Posterior cingulate gyrus (tissue), 11 donors: ENCODE measurements around the gene POLR1A.

ENCODE experiments used
- DNase-seq, 10 donors: peaks; one replicate each; pipeline versions ENCODE4 v3.0.0 to v3.0.0-alpha.2; 2020 to 2021; ENCODE audit warnings: mixed read lengths in 3 of 10
- intact Hi-C: fragments of 100-400 bp; cut with DNase I; formaldehyde crosslinking; loops from one replicate; pipeline ENCODE4 v1.15.1; 2023

POLR1A gene

DNA sequence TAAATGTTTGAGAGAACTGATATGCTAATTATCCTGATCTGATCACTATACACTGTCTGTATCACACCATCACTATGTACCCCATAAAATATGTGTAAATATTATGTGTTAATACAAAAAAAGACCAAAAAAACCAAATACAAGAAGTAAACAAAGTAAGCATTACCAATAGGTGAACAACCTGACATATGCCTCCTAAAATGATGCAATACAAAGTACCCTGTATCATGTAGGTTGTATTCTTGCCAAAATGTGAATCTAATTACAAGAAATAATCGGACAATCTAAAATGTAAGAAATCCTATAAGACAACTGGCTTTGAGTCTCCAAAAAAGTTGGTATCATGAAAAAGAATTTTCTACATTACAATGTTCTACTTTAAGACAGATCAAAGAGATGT lies 7.8 kb downstream of the POLR1A start:
- no peak for DNase-seq
- intact Hi-C loops = no loop called here

GRCh38 chr2:86097114-86097896 lies 8.4 kb downstream of the POLR1A start:
- no peak for DNase-seq
- intact Hi-C loops = no loop called here

DNA sequence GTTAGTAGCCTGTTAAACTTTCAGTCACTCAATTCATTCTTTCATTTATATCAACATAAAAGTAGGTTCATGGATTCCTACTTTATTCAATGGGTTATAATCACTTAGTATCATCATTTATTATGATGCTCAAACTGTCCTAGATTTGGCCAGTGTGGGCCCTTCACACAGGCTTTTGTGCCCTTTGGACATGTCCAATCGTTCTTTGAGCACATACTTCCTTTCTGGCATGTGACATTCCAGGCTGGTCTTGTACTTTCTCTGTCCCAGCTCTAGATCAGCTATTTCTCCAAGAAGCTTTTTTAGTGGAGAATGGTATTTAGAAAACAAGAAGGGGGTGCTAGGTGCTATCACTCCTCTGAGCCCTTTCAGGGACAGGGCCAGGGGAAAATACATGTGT lies 11.5 kb downstream of the POLR1A start:
- intact Hi-C loops = no loop called here
- no peak for DNase-seq

DNA sequence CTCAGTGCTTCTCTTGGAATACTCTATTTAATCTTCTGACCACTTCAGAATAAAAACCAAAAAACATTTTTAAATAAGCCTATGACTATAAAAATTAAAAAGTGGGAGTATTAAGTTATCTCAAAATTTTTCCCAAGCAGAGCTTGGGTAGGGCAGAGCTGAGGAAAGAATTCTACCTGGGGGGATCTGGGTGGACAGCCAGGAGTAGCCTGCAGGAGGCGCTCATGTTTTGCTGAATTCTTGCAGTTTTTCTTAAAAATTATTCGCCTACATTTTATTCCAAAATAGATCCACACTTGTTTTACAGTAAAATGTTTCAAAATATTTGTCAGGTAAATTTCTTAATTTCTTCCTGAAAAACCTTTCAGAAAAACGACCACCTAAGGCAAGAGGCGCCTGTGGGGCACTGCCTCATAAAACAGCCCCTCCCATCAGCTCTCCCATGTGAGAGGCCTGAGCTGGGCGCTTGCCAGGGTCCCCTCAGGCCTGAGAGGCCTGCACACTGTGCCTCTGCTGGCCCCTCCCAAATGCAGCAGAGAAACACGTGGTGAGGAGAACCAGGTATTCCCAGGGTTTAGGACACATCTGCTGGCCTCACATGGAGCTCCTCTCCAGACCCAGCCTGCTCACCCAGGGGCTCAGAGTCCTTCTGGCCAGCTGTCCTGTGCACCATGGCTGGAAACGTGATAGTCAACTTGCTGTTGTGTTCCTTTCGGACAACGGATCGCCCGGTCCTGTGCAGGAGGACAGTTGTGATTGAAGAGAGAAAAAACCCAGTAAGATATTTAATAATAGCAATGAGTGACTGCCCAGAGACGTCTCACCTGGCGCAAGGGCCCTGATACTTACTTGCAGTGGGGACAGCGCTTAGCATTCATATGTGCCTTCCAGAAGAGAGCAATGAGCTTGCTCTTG lies 17.5 kb downstream of the POLR1A start:
- intact Hi-C loops = no loop called here
- no peak for DNase-seq

- intact Hi-C loops = no loop called here
- no peak for DNase-seq
Observed at GRCh38 chr2:86082756-86083155, 22.9 kb downstream of the POLR1A start.

- intact Hi-C loops = no loop called here
- DNase-seq = no peak
Observed at GRCh38 chr2:86081724-86082123, 24.0 kb downstream of the POLR1A start.

DNA sequence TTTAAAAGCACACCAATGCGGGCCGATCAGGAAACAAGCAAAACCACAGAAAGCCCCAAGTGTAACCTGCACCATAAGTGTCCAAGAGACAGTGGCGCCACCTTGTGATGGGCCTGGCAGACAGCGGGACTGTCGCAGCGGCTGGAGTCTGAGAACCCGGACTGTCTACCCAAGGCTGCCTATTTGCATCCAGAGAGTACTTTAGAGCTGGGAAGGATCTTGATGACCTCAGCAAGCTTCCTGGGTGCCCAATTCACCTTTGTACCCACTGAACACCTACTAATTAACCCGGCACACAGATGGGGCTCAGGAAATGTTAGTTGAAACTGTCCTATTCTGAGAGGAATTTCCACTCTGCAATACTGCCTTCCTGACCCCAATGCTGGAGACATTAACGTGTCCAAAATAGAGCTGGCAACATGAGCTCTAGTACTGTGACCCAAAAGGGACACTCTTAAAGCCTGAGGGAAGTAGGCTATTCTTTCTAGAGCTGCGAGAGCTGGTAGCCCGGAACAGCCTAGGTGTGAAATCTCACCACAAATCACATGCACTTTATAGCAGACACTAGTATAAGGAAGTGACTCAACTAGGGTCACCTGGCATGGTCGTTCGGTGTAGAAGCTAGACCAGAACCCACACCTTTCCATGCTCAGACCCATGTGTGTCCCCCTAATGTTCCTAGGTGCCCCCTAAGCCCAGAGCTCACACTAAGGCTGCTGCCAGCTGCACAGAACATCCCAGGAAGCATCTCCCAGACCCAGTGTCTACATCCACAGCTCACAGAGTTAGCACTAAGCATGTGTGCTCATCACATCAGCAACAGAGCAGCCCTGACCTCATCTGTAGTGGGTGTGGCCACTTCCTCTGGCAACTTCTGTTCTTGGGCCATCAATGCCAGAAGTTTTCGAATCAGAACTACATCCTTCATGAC lies 25.4 kb downstream of the POLR1A start:
- DNase-seq = peak; percentile 54 to 97 (median 84)
- intact Hi-C loops = loop anchor here (5.0 kb wide), 1 partner anchor 43 kb away; no protein-coding TSS in a partner anchor

GRCh38 chr2:86078774-86079545 lies 26.7 kb downstream of the POLR1A start:
- intact Hi-C loops = loop anchor here (1.0 to 5.0 kb wide), 3 partner anchors 42 to 252 kb away; no protein-coding TSS in a partner anchor
- DNase-seq = peak in 7 of 10 donors; percentile 35 to 91 (median 65)

GRCh38 chr2:86075886-86076285 lies 29.8 kb downstream of the POLR1A start:
- intact Hi-C loops = loop anchor here (5.0 kb wide), 1 partner anchor 39 kb away; no protein-coding TSS in a partner anchor
- DNase-seq = no peak

DNA sequence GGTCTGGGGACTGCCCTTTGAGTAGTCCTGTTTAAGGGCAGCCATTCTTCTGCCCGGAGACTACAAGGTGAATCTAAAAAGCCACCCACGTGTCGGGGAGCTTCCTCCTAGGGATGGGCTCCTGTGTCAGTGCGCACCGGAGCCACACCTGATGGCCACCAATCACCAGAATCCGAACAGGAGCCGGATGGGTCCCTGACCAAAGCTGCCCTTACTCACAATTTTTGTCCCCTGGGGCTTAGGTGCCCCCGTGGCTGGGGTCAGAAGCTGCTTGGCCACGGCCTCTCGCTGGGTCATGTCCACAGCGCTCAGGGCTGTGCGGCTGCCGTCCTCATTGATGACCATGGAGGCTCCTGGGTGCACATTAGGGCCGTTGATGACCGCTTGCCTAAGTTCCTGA lies 30.9 kb downstream of the POLR1A start:
- intact Hi-C loops = loop anchor here (5.0 kb wide), 1 partner anchor 38 kb away; no protein-coding TSS in a partner anchor
- peak in 1 of 10 donors; percentile 52 for DNase-seq

GRCh38 chr2:86074256-86074655 lies 31.4 kb downstream of the POLR1A start:
- intact Hi-C loops = no loop called here

DNA sequence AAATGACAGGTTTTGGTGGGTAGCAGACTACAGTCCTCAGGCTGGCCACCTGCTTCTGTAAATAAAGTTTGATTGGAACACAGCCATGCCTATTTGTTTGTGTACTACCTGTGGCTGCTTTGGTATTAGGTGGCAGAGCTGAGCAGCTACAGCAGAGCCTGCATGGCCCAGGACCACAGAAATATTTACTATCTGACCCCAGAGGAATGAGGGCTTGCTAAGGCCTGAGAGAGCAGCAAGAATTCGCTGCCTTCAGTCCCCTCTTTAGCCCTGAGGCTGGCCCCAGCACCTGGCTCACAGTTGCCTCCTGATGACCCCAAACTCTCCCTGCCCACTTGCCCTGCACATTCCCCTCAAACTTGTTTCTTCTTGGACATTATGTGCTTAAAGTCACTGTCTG lies 32.5 kb downstream of the POLR1A start:
- intact Hi-C loops = no loop called here

More at GRCh38 chr2:86074256-86074655, 31.4 kb downstream of the POLR1A start:
- no peak for DNase-seq

DNA sequence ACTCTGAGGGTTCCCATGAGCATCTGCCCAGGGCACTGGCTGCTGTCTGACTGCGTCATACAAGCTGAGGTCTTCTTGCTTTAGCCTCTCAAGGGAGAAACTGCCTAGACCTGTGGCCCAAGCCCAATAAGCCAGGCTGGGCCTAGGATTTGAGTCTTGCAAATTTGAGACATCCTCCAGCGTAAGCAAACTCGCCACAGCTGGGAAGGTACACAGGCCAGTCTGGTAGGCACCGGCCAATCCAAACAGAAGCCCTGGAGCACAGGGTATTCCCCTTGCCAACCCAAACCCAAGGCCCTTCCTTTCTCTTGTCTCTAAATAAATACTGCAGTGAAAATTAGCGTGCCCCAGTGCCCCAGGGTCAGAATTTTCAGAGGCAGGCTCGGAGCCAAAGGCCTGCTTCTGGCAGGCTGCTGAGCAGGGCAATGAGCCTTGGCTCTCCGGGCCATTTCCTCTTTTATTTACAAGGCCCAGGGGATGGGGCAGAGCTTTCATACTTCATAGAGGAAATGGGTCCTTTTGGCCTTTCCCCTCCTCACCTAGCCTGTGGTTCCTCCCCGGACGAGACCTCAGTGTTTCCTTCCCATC lies 33.3 kb downstream of the POLR1A start:
- intact Hi-C loops = no loop called here
- peak in 9 of 10 donors; percentile 28 to 89 (median 51) for DNase-seq

More for the DNA sequence above, 32.5 kb downstream of the POLR1A start:
- peak in 1 of 10 donors; percentile 2 for DNase-seq

DNA sequence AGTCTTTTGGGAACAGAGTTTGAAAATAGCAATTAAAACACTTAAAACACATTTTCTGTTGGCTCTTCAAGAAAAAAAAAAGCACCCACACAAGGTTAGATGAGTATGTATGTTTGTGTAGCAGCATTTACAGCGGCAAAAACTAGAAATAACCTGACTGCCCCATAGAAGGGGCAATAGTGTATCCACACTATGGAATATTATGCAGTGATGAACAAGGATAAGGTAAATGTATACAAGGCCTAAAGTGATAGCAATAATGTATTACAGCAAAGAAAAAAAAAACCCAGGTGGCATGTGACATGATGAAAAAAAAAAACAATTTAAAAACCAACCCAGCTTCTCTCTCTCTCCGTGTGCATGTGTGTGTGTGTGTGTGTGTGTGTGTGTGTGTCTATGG lies 34.8 kb downstream of the POLR1A start:
- intact Hi-C loops = no loop called here
- no peak for DNase-seq

GRCh38 chr2:86069783-86070339 lies 35.8 kb downstream of the POLR1A start:
- intact Hi-C loops = no loop called here
- peak in 1 of 10 donors; percentile 54 for DNase-seq

DNA sequence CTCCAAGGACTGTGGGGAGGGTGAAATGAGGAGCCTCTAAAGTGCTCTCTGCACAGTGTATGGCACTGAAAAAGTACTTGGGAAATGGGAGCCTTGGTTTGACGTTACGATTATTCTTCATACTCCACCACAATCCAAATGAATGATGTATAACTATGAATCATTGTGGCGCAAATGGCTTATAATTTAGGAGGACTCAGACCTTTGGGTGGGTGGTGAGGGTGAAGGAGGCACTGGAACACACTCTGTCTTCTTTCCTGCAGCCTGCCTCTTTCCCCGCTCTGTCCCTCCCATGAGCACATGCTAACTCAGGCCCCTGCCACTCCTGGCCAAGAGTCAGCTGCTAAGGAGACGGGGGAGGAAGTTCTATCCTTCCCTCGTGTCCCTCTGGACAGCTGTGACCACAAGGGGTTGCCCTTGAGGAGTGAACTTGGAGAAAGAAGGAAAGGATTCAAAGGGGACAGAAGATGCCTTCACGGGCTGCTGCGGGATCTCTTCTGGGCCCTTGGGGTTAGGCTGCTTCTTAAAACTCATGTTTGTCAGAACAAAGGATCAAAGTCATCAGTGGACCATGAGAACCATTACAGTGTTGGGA lies 36.5 kb downstream of the POLR1A start:
- peak in 1 of 10 donors; percentile 44 for DNase-seq

GRCh38 chr2:86068648-86069047 lies 37.0 kb downstream of the POLR1A start:
- intact Hi-C loops = no loop called here
- DNase-seq = peak in 1 of 10 donors; percentile 36

More for the DNA sequence above, 36.5 kb downstream of the POLR1A start:
- intact Hi-C loops = no loop called here

DNA sequence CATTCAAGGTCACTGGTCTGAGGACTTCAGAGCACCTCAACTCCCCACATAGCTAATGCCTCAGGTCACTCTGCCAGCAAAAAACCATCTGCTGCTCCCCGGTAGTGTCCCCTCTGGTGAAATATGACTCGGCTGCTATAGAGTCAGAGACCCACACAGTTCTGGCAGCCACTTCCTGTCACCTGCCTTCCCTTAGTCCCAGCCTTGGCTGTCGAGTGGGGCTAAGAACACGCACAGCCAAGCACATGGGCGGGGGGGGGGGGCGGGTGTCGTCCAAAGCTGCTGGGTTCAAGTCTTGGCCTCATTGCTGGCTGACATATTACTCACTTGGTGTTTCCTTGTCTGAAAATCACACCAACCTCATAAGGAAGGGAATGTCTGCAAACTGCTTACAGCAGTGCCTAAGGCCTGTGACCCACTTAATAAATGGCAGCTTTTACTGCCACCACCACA lies 37.5 kb downstream of the POLR1A start:
- intact Hi-C loops = no loop called here
- peak in 1 of 10 donors; percentile 55 for DNase-seq
